ENCODE measurements around the gene ARMH3. TPM values are rescaled to one million over a fixed set of nuclear protein-coding genes. Genes with fewer than 3 reads are reported as not detected.

ARMH3 gene
- polyA plus RNA-seq, 4 donors: 14.9 to 20.9 (median 19.4) TPM

- no peak for DNase-seq (ENCODE audit: low read depth in 4 of 4, low spot score in 3 of 4)
Measured at GRCh38 chr10:101838416-101838970, 217.5 kb downstream of the ARMH3 start.

- DNase-seq (ENCODE audit: low read depth in 4 of 4, low spot score in 3 of 4): no peak
Measured at GRCh38 chr10:101837748-101838147, 218.2 kb downstream of the ARMH3 start.

- no peak for DNase-seq (ENCODE audit: low read depth in 4 of 4, low spot score in 3 of 4)
Measured at GRCh38 chr10:101835362-101835761, 220.6 kb downstream of the ARMH3 start.

GRCh38 chr10:101834341-101834740 is 221.6 kb downstream of the ARMH3 start:
- no peak for DNase-seq (ENCODE audit: low read depth in 4 of 4, low spot score in 3 of 4)

- DNase-seq (ENCODE audit: low read depth in 4 of 4, low spot score in 3 of 4): no peak
Measured at GRCh38 chr10:101833466-101833865, 222.5 kb downstream of the ARMH3 start.

- DNase-seq (ENCODE audit: low read depth in 4 of 4, low spot score in 3 of 4): no peak
Measured at GRCh38 chr10:101832325-101832771, 223.6 kb downstream of the ARMH3 start.

- DNase-seq (ENCODE audit: low read depth in 4 of 4, low spot score in 3 of 4): no peak
Measured at GRCh38 chr10:101831169-101831811, 224.7 kb downstream of the ARMH3 start.

GRCh38 chr10:101830322-101831168 is 225.4 kb downstream of the ARMH3 start:
- peak in 3 of 4 donors; percentile 71 to 78 (median 78) for DNase-seq (ENCODE audit: low read depth in 4 of 4, low spot score in 3 of 4)

- no peak for DNase-seq (ENCODE audit: low read depth in 4 of 4, low spot score in 3 of 4)
Measured at GRCh38 chr10:101829561-101830315, 226.2 kb downstream of the ARMH3 start.

- no peak for DNase-seq (ENCODE audit: low read depth in 4 of 4, low spot score in 3 of 4)
Measured at GRCh38 chr10:101828766-101829551, 227.0 kb downstream of the ARMH3 start.

- no peak for DNase-seq (ENCODE audit: low read depth in 4 of 4, low spot score in 3 of 4)
Measured at GRCh38 chr10:101827919-101828600, 227.9 kb downstream of the ARMH3 start.

GRCh38 chr10:101826852-101827434 is 229.0 kb downstream of the ARMH3 start:
- no peak for DNase-seq (ENCODE audit: low read depth in 4 of 4, low spot score in 3 of 4)

GRCh38 chr10:101824736-101825135 is 231.2 kb downstream of the ARMH3 start:
- no peak for DNase-seq (ENCODE audit: low read depth in 4 of 4, low spot score in 3 of 4)

GRCh38 chr10:101818872-101819633 is 236.9 kb downstream of the ARMH3 start:
- DNase-seq (ENCODE audit: low read depth in 4 of 4, low spot score in 3 of 4): no peak

GRCh38 chr10:101818119-101818871 is 237.7 kb downstream of the ARMH3 start, which contains the start of gene OGA:
Gene OGA, minus strand, starts transcription at chr10:101818444. Its CDS starts 422 bp downstream, at chr10:101818022.
- DNase-seq (ENCODE audit: low read depth in 4 of 4, low spot score in 3 of 4): peak; percentile 95 to 98 (median 98)

- peak in 3 of 4 donors; percentile 75 to 76 (median 76) for DNase-seq (ENCODE audit: low read depth in 4 of 4, low spot score in 3 of 4)
Measured at GRCh38 chr10:101817337-101818118, 238.4 kb downstream of the ARMH3 start.

- no peak for DNase-seq (ENCODE audit: low read depth in 4 of 4, low spot score in 3 of 4)
Measured at GRCh38 chr10:101816913-101817336, 239.0 kb downstream of the ARMH3 start.
